Forelimb muscle (tissue), 1 donor: ENCODE measurements around the gene HEATR1. TPM values are rescaled to one million over a fixed set of nuclear protein-coding genes. Genes with fewer than 3 reads are reported as not detected.
"Not testable (repeated sequence)": the region's sequence is repeated elsewhere in the genome, so short reads cannot be mapped to it uniquely, and the experiment has no call there.

Experiments used
- DNase-seq: peaks from one replicate; pipeline ENCODE4 v3.0.0-alpha.2; 2013; ENCODE audit warnings: low read depth
- polyA plus RNA-seq: library from polyadenylated mRNA; unstranded; fragments of 120-200 nt; gene quantifications from one replicate; pipeline ENCODE4 v1.2.1, GENCODE V29; 2013; ENCODE audit not compliant: insufficient read length

HEATR1 gene
- polyA plus RNA-seq, result 15.6 TPM

DNA sequence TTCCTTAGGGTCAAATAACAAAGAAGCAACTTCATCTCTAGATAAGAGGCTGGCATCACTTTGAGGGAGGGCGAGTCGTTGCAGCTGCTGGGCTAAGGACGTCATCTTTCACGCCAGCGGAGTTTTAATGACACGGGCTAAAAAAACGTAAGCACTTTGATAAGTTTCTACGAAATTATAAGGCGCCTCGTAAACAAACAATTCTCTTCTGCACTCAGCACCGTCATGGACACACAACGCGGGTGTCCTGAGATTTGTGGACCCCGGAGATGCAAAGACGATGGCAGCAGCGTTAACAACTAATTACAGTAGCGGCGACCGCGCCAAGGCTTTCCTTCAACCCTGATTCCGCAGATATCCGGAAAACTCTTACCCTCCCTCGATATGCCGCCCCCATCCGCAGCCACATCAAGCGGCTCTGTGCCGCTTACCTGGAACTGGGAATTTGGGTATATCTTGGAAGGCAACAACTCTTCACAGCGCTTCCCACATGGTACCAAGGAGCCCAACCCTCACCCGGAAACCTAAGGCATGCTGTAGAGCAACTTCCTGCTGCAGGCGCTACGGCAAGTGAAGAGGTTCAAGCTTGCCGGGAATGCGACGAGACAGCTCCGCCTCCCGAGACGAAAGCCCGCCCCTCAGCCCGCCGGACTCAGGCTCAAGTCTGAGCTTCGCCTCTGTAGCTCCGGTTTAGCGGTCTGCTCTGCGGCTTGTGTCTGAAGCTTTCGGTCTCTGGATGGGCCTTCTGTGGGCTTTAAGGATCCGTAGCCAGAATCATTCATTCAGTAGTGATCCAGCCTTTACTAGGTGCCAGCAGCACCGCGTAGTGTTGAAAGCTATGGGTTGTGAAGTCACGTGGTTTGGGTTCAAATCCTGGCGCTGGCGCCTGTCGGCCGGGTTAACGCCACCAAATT lies at the start of gene HEATR1:
TSS of gene HEATR1 (minus strand) at position 526 of the 914 bp plus-strand sequence. CDS start at position 105, 421 bp downstream.
- DNase-seq, result peak; percentile 92

DNA sequence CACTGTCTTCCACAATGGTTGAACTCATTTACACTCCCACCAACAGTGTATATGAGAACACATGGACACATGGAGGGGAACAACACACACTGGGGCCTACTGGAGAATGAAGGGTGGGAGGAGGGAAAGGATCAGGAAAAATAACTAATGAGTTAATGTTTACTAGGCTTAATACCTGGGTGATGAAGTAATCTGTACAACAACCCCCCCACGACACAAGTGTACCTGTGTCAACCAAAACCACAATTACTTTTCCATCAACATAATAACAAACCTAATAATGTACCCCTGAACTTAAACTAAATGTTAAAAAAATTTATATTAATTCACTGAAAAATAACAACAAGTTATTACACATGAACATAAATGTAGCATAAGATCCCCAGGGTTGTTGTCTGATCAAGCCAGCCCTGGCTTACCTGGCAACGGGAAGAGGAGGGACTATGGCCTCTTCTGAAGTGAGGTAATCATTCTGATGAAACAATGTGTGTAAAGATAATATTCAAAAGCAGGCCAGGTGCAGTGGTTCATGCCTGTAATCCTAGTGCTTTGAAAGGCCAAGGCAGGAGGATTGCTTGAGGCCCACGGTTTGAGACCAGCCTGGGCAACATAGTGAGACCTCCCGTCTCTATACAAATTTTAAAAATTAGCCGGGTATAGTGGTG lies 40.8 kb upstream of the HEATR1 start:
- no peak for DNase-seq

DNA sequence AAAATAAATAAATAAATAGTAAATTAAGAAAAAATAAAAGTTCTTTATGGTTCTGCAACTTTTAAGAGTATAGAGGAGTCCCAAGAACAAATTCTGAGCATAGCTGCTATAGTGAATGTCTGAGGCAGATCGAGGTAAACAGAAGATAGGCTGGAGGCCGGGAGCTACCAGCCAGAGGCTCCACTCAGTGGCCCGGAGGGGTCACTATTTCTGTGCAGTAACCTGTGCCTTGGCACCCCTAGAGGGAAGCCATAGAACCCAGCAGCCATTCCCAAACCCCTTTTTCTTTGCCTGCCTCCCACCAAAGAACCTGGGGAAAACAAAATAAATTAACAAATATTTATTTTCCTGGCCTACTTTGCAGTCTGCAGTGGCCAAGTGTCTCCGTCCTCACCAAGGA lies 38.4 kb upstream of the HEATR1 start:
- no peak for DNase-seq

DNA sequence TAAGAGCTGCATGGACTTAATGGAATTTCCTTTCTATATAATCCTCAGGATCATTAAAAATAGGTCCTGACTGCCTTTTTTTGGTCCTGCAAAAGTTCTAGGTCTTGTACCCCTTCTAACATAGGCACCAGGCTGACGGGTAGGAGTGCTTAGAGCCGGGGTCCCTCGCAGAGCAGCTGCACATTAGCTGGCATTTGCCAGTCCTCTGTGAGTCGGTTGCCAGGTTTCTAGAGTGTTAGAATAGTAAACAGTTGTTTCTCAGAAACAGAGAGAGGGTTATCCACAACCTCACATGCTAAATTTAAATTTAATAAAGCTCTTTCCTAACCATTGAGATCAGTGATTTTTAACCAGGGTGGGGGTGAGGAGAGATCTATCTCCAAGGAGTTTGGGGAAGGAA lies 35.4 kb upstream of the HEATR1 start:
- DNase-seq, result no peak

DNA sequence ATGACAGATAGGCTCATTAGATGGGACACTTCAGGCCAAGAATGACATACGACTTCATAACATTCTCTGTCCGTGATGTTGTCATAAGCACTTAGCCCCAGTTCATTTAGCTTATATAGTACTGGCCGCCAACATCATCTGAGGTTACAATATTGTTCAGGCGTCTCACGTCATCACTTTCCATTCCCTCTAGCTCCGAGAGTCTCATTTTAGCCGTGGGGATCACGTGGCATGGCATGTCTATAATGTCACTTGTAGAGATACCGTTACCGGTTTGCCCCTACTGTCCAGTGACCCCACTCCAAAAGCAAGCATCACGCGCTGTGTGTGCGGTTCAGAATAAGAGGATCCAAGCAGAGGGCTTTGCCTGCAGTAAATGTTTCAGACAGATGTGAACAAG lies 34.6 kb upstream of the HEATR1 start:
- DNase-seq, result no peak

DNA sequence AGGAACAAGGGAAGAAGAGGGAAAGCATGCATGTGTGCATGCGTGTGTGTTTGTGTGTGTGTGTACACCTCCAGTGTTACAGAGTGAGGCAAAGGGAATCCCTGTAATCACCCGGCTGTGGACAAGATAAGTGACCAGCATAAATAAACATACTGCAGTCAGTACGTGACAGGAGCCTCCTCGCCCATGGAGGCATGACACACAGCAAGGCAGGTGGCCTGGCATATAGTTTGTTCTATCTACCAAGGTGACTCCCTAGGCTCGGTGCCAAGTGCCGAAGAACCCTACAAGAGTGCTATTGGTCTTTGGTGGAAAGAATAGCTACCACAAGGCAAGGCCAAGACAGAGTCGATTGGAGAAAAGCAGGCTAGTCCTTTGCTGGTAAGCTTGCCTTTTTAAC lies 31.7 kb upstream of the HEATR1 start:
- DNase-seq, result no peak

DNA sequence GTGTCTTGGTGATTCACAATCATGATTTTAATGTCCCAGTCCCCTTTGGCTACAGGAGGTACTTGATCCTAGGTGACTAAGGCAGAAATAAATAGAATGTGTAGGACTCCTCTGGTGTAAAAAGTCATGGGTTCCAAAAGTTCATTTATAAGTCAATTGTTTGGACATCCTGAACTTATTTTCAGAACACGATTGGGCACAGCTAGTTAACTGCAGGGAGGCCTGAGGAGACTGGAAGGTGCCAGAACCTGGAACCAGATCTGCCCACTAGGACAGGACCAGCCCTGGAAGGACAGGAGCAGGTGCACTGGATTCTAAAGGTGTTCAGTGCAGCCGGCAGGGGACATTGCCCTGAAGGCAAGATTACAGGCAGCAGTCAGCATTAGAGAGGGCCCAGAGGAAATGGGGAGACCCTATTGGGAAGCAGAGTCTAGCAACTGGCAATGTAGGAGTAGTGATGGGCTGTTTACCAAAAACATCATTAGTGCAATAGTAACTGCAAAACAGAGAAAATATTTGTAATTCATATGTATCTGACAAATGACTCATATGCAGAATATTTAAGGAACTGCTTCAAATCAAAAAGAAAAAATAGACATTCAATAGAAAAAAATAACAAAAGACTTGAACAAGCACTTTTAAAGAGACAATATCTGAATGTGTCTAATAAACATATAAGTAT lies 23.6 kb upstream of the HEATR1 start:
- no peak for DNase-seq

- no peak for DNase-seq
Measured at GRCh38 chr1:236623371-236624166, 19.3 kb upstream of the HEATR1 start.

DNA sequence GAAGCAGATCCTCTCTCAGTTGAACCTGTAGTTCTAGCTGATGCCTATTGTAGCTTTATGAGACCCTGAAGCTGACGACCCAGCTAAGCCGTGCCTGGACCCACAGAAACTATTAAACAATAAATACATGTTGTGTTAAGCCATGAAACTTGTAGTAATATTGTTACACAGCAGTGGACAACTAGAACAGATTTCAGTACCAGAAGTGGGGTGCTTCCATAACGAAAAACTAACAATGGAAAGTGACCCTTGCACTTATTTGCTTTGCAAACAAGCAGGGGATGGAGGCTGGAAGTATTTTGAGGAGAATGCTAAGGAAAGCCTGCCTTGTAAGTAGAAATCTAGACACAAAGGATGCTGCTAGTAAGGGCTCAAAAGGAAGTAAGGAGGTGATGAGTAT lies 18.1 kb upstream of the HEATR1 start:
- DNase-seq, result no peak

GRCh38 chr1:236619398-236619797 lies 15.1 kb upstream of the HEATR1 start:
- no peak for DNase-seq

DNA sequence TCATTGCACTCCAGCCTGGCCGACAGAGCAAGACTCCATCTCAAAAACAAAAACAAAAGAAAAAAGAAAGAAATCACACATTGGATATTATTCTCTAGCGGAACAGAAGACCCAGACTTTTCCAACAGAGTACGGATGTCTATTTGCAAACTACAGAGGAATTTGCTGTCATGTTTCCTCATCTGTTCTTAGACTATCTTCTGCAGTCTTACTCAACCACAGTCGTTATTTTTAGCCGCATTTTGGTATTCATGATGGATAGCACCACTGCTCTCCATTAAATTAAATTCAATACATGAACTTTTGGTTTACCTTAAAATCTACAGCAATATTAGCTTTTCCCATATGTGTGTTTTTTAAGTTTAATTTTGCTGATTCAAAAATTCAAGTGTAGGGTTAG lies 14.2 kb upstream of the HEATR1 start:
- DNase-seq, result no peak

DNA sequence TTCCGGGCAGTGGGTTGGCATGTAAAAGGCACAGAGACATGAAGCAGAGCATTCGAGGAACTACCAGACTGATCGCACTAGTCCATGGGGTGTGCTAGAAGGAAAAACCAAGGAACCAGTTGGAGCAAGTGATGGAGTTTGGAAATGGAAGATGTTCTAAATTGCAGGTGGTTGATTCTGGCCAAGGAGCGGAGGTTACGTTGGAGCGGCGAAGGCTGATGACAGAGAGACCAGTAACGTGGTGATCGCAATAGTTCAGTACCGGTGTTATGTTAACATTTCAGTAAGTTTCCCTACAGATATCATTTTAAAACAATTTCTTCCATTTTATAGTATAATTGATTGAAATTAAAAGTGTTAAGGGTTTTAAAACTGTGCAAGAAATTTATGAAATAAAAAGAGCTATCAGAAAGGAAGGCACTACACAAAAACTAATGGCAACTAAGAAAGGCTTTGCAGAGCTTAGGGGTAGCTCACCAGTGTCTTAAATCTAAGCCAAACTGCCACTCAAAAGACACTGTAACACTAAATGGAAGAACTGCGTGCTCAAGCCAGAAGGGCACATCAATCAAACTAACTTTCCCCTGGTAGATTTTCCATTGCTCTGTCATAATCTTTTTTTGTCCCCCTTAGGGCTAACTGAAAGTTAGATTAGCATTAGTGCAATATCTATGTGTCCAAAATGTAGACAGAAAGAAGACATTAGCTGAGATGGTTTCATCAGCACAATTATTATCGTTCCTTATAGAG lies 11.3 kb upstream of the HEATR1 start:
- DNase-seq, result no peak

GRCh38 chr1:236612349-236612748 lies 8.0 kb upstream of the HEATR1 start:
- DNase-seq, result no peak

DNA sequence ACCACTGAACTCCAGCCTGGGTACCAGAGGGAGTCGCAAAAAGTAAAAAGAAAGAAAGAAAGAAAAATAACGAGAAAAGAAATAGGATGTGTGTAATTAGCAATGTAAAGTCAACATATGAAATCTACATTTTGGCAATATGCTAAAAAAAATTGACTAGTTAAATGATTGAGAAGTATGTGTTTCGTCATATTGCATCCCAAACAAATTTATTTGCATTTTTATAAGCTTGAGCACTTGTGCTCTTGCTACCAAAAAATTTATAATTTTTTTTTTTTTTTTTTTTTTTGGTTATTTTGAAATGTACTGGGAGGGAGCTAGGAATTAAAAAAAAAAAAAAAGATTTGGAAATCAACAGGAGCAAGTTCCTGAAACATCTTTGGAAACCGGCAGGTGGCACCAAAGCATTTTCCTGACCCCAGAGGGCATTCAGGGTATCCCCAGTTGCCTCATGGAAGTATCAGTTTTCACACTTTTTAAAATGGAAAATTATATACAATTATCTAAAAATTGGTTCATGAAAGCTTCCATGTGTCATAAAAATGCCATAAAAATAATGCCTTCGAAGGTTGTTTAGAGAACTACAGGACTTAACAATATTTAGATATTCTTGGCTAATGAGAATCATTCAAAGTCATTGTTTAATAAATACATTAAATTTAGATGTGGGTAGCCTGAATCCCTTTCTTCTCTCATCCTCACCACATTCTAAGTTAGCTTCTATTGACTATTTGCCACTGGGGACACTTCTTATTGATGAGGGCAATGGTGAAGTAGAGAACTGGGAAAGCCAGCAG lies 4.8 kb upstream of the HEATR1 start:
- DNase-seq, result no peak

DNA sequence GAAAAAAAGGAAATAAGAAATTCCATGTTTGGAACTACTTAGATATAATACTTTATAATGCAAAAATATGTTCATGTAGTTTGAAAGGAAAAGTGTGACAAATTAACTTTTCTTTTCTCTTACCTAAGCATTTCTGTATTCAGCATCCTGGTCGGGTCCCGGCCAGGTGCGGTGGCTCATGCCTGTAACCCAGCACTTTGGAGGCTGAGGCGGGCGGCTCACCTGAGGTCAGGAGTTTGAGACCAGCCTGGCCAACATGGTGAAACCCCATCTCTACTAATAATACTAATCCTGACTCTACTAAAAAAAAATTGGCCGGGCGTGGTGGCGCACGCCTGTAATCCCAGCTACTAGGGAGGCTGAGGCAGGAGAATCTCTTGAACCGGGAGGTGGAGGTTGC lies 3.3 kb upstream of the HEATR1 start:
- not testable (repeated sequence) for DNase-seq

GRCh38 chr1:236604905-236605806 lies 840 bp upstream of the HEATR1 start:
- DNase-seq, result no peak

- DNase-seq, result no peak
Measured at GRCh38 chr1:236602171-236602570, 2.1 kb downstream of the HEATR1 start.

GRCh38 chr1:236590553-236591150 lies 13.7 kb downstream of the HEATR1 start:
- no peak for DNase-seq

DNA sequence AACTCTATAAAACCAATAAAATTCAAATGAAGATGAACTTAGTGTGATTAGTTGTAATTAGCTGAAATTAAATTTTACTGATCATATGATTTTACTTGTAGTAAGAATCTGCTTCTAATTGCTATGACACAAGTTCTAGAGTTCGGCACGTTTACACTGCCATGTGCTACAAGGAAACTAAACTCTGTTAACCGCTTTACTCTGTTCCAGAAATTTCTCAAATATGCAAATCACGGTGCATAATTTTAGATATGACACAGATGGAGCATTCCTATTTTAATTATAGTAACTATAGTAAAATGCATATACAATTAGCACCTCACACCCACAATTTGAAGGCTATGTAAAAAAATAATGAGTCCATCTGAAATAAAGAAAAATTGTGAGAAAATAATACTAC lies 14.8 kb downstream of the HEATR1 start:
- DNase-seq, result no peak
